OCI-LY1 (cell line): ENCODE results near the gene DYRK3.

ENCODE experiments used
- CTCF ChIP-seq: fragments of 200-600 bp; sonication (generic), shearing (Covaris generic); IDR thresholded peaks from 2 replicates; pipeline ENCODE4 v1.5.1; 2017; ENCODE audit warnings: mild to moderate bottlenecking, antibody characterized with exemption, low read length, moderate library complexity, mixed read lengths
- EZH2 ChIP-seq: fragments of 200-600 bp; sonication (generic), shearing (Covaris generic); IDR thresholded peaks from 2 replicates; pipeline ENCODE4 v1.8.0; 2017; ENCODE audit warnings: borderline replicate concordance, mixed run types, mild to moderate bottlenecking, antibody characterized with exemption, low read length, moderate library complexity, mixed read lengths

DNA sequence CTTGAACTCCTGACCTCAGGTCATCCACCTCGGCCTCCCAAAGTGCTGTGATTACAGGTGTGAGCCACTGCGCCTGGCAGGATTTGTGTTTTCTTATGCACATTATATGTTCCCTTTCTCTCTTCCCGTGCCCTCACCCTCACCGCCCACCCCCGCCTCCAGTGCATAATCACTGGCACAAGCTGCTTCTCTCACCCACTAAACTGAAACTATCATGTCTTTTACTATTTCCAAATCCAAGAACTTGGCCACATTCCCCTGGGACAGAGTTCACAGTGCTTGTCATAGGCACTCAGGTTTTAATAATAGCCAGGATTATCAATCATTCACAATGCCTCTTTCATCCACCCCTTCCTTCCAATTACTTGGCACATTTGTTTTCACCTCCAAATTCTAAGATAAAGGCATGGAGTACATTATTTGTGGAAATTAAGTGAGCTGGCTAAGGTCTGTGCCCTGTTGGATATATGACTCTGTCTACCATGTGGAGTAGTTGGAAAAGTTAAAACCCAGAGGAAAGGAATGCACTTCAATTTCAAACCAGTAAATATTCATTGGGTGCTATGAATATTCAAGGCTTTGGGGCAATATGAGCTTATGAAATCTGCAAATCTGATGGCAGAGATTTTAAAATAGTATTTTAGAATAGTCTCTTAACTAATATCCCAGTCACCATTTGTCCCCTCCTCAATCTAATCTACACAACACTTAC lies 31.8 kb downstream of the DYRK3 start:
- TF ChIP-seq EZH2 (no peak), CTCF (no peak)
